DMS153 treated with DMSO at 0.1 percent for 48 hours (cell line): Measurements from ENCODE around the gene STPG3.

Experiments
- DNase-seq: peaks from one replicate; lab custom pipeline; 2025; ENCODE audit not compliant: unreplicated experiment; lab: John Stamatoyannopoulos, UW

STPG3 gene

GRCh38 chr9:137278061-137278701, 27.1 kb downstream of the STPG3 start:
- no peak for DNase-seq

- DNase-seq = no peak
Observed at GRCh38 chr9:137278721-137279711, 27.9 kb downstream of the STPG3 start.

GRCh38 chr9:137279741-137280473, 28.8 kb downstream of the STPG3 start:
- DNase-seq = no peak

- DNase-seq = no peak
Observed at GRCh38 chr9:137280474-137281344, 29.6 kb downstream of the STPG3 start.

- DNase-seq = no peak
Observed at GRCh38 chr9:137281345-137282116, 30.4 kb downstream of the STPG3 start.

GRCh38 chr9:137286975-137287383, 35.9 kb downstream of the STPG3 start:
- DNase-seq = peak; percentile 39

GRCh38 chr9:137293094-137293481, 42.0 kb downstream of the STPG3 start:
- no peak for DNase-seq

GRCh38 chr9:137293482-137294090, 42.5 kb downstream of the STPG3 start:
- DNase-seq = no peak

- peak; percentile 49 for DNase-seq
Observed at GRCh38 chr9:137294091-137294680, 43.1 kb downstream of the STPG3 start.

- DNase-seq = no peak
Observed at GRCh38 chr9:137294681-137295237, 43.7 kb downstream of the STPG3 start.

GRCh38 chr9:137295238-137295811, 44.2 kb downstream of the STPG3 start:
- no peak for DNase-seq

GRCh38 chr9:137295849-137296669, 45.0 kb downstream of the STPG3 start:
- DNase-seq = no peak

- no peak for DNase-seq
Observed at GRCh38 chr9:137296670-137297664, 45.9 kb downstream of the STPG3 start.

GRCh38 chr9:137297966-137298365, 46.9 kb downstream of the STPG3 start:
- no peak for DNase-seq

GRCh38 chr9:137298401-137299202, 47.5 kb downstream of the STPG3 start:
- DNase-seq = no peak
